Measurements from ENCODE around the gene RBFOX2.

DNA sequence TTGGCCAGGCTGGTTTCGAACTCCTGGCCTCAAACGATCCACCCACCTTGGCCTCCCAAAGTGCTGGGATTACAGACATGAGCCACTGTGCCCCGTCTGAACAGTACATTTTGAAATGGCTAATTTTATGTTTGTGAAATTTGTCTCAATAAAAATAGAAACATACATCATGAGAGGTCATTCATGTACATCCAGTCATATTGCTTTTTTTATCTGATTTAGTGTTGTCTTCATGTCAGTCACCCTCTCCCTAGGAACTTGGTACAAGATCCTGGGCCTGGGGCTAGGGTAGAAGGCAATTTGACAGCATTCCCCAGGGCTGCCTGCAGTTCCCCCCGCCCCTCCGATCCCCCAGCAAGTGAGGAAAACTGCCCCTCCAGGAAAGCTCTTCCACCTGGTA lies 46.6 kb upstream of the RBFOX2 start:
- TF ChIP-seq EP300 (IDR thresholded peaks at IDR 0.05) (no peak), HDAC2 (IDR thresholded peaks at IDR 0.05) (no peak), SREBF2 (IDR thresholded peaks at IDR 0.05) (no peak), TP53 (CRISPR knock-in tag; IDR thresholded peaks at IDR 0.05) (no peak), POLR2A (IDR thresholded peaks at IDR 0.05; ENCODE audit: low read length) (no peak), BHLHE40 (IDR thresholded peaks at IDR 0.05; ENCODE audit: low read depth, low read length) (no peak), PHF8 (IDR thresholded peaks at IDR 0.05; ENCODE audit: borderline replicate concordance, low read depth) (no peak), ZSCAN20 (CRISPR knock-in tag; IDR thresholded peaks at IDR 0.05) (no peak), MAZ (IDR thresholded peaks at IDR 0.05; ENCODE audit: borderline replicate concordance, low read depth, low read length) (no peak)
- TF ChIP-seq, protein P1, sequence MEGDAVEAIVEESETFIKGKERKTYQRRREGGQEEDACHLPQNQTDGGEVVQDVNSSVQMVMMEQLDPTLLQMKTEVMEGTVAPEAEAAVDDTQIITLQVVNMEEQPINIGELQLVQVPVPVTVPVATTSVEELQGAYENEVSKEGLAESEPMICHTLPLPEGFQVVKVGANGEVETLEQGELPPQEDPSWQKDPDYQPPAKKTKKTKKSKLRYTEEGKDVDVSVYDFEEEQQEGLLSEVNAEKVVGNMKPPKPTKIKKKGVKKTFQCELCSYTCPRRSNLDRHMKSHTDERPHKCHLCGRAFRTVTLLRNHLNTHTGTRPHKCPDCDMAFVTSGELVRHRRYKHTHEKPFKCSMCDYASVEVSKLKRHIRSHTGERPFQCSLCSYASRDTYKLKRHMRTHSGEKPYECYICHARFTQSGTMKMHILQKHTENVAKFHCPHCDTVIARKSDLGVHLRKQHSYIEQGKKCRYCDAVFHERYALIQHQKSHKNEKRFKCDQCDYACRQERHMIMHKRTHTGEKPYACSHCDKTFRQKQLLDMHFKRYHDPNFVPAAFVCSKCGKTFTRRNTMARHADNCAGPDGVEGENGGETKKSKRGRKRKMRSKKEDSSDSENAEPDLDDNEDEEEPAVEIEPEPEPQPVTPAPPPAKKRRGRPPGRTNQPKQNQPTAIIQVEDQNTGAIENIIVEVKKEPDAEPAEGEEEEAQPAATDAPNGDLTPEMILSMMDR (IDR thresholded peaks at IDR 0.05) = no peak
- TF ChIP-seq, protein P2, sequence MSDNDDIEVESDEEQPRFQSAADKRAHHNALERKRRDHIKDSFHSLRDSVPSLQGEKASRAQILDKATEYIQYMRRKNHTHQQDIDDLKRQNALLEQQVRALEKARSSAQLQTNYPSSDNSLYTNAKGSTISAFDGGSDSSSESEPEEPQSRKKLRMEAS (IDR thresholded peaks at IDR 0.05) = no peak
